Measurements from ENCODE around the gene KRTAP2-3.
"Not testable (repeated sequence)": the region's sequence is repeated elsewhere in the genome, so short reads cannot be mapped to it uniquely, and the experiment has no call there.

KRTAP2-3 gene, protein sequence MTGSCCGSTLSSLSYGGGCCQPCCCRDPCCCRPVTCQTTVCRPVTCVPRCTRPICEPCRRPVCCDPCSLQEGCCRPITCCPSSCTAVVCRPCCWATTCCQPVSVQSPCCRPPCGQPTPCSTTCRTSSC

DNA sequence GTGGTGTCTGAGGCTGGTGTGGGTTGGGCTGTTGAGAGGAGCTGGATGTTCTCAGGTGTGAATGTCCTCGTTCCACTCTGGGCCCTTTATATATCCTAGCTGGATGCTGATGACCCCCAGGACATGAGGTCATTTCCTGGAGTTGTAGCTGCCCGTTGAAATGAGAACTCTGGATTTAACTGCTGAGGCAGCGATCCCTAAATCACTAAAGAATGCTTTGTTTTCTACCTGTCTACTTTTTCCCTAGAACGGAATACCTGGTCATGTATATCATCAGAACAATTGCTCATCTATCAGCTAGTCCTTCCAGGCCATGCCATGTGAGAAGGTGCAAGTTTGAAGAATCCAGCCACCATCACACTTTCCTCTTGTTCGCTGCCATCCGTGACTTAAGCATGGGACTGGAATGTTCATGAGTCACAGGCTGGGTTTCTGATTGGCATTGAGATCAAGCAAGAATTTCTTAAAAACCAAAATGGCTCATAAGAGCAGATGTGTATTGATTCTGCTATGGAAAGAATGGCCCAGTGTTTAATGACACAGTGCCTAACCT lies at the start of gene KRTAP2-3:
TSS of gene KRTAP2-3 (minus strand) at position 63 of the 553 bp plus-strand sequence. CDS start 64 bp downstream, outside the sequence.
- Histone ChIP-seq H3K4me3 (ENCODE audit: low read length in 2 of 2) (no peak within 1 kb of the TSS), H3K36me3 (ENCODE audit: control insufficient read depth in 2 of 2, insufficient read depth in 2 of 2, low read length in 2 of 2) (no peaks in the 10 kb centered on the region), H3K9ac (ENCODE audit: low read length in 2 of 2) (no peak within 1 kb of the TSS), H3K9me3 (ENCODE audit: control insufficient read depth in 2 of 2, low read length in 2 of 2) (peaks cover 0 to 3% of the 10 kb centered on the region in 2 donors), H3K4me1 (ENCODE audit: control insufficient read depth, insufficient read depth, low read length) (no peaks in the 10 kb centered on the region), H3K27me3 (ENCODE audit: control insufficient read depth in 1 of 2, insufficient read depth in 2 of 2, low read length in 2 of 2) (peaks cover 0 to 2% of the 10 kb centered on the region in 2 donors), H3K27ac (ENCODE audit: low read length) (no peak within 1 kb of the TSS)

DNA sequence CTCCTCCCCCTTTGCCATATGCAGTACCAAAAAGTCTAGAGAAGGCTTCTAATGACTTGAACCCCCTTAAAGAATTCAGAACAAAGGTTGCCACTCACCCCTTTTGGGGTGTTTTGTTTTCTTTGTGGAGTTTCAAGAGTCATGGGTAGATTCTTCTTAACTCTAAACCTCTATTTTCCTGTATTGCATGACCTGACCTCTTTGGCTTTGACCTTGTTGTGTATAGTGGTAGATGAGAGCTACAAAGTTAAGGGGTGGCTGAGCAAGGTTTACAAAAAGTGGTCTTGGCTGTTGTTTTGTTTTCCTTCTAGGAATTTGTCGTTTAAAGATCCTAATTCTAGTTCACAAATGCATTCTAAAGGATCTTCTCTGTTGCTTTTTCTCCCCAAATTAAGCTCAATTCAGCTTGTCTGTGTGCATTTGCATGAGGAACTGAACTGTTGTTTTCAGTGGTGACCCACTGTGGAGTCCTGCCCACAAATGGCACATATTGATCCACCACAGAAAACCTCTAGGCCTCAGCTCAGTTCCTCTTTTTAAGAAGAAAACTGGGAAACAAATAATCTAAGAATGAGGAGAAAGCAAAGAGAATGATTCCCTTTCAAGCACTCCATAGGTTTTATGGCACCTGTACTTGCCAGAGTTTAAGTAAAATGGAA lies 48.9 kb upstream of the KRTAP2-3 start:
- H3K36me3 ChIP-seq (ENCODE audit: control insufficient read depth in 2 of 2, insufficient read depth in 2 of 2, low read length in 2 of 2); H3K27me3 ChIP-seq (ENCODE audit: control insufficient read depth in 1 of 2, insufficient read depth in 2 of 2, low read length in 2 of 2); H3K4me1 ChIP-seq (ENCODE audit: control insufficient read depth, insufficient read depth, low read length); H3K9ac ChIP-seq (ENCODE audit: low read length in 2 of 2); H3K27ac ChIP-seq (ENCODE audit: low read length); H3K9me3 ChIP-seq (ENCODE audit: control insufficient read depth in 2 of 2, low read length in 2 of 2); H3K4me3 ChIP-seq (ENCODE audit: low read length in 2 of 2): not testable (repeated sequence)

DNA sequence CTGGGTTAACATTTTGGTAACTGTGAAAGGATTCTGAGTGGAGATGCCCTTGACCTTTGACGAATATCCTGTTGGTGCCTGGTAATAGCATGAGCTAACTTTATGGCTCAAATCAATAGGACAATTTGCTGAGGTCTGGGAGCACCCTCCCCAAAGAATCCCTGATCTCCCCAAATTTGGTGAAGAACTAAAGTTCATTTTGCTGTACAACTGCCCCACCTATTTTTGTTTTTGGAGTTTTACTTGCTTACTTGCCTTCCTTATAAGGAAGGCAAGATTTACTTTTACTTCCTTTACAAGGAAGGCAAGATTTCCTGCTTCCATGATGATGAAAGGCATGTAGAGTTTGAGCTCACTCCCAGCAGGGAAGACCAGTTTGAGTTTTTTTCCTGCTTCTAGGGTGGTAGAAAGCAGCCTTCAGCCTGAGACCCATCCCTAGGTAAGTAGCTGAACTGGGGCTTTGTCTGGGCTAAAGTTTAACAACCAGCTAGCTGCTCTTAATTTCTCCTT lies 48.1 kb upstream of the KRTAP2-3 start:
- Histone ChIP-seq H3K27ac (ENCODE audit: low read length) (no peak overlapping the region), H3K4me1 (ENCODE audit: control insufficient read depth, insufficient read depth, low read length) (no peaks in the 10 kb centered on the region), H3K9me3 (ENCODE audit: control insufficient read depth in 2 of 2, low read length in 2 of 2) (no peaks in the 10 kb centered on the region), H3K9ac (ENCODE audit: low read length in 2 of 2) (no peak overlapping the region), H3K36me3 (ENCODE audit: control insufficient read depth in 2 of 2, insufficient read depth in 2 of 2, low read length in 2 of 2) (no peaks in the 10 kb centered on the region), H3K4me3 (ENCODE audit: low read length in 2 of 2) (no peak overlapping the region), H3K27me3 (ENCODE audit: control insufficient read depth in 1 of 2, insufficient read depth in 2 of 2, low read length in 2 of 2) (no peaks in the 10 kb centered on the region)

DNA sequence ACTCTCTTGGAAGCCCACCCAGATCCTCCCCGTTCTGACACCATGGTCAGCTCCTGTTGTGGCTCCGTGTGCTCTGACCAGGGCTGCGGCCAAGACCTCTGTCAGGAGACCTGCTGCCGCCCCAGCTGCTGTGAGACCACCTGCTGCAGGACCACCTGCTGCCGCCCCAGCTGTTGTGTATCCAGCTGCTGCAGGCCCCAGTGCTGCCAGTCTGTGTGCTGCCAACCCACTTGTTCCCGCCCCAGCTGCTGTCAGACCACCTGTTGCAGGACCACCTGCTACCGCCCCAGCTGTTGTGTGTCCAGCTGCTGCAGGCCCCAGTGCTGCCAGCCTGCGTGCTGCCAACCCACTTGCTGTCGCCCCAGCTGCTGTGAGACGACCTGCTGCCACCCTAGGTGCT lies 45.4 kb upstream of the KRTAP2-3 start, which contains the start of gene KRTAP4-9:
TSS of gene KRTAP4-9 (plus strand) at position 43 of the 400 bp plus-strand sequence. CDS start at position 43, 0 bp downstream.
- H3K36me3 ChIP-seq (ENCODE audit: control insufficient read depth in 2 of 2, insufficient read depth in 2 of 2, low read length in 2 of 2); H3K9me3 ChIP-seq (ENCODE audit: control insufficient read depth in 2 of 2, low read length in 2 of 2): not testable (repeated sequence)

DNA sequence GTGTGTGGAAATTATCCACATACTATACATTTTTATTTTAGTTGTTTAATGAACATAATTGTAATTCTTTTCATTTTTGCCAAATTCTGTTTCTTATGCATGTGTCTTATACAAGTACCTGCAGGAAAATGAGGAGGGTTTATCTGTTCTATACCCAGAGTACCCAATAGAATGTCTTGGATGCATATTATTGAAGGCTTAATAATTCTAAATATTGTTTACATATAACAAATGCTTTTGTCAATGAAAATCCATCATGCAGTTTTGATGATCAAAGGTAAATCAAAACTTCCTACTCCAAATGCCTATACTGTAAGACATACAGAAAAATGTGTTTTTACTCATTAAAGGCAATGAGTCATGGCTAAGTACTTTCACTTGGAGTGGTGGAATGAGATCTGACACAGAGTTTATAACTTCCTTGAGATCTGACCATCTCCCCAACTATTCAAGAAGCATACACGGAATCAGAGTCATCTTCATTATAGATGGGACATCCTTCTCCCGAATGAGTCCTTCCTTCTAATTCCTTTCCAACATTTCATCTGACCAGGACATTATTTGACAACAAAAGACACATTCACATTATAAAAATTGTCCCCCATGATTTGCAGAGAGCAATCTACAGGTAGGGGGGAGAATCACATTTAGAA lies 44.6 kb upstream of the KRTAP2-3 start:
- H3K9ac ChIP-seq (ENCODE audit: low read length in 2 of 2); H3K27me3 ChIP-seq (ENCODE audit: control insufficient read depth in 1 of 2, insufficient read depth in 2 of 2, low read length in 2 of 2); H3K9me3 ChIP-seq (ENCODE audit: control insufficient read depth in 2 of 2, low read length in 2 of 2); H3K4me1 ChIP-seq (ENCODE audit: control insufficient read depth, insufficient read depth, low read length); H3K36me3 ChIP-seq (ENCODE audit: control insufficient read depth in 2 of 2, insufficient read depth in 2 of 2, low read length in 2 of 2); H3K27ac ChIP-seq (ENCODE audit: low read length); H3K4me3 ChIP-seq (ENCODE audit: low read length in 2 of 2): not testable (repeated sequence)

More for the DNA sequence above, 45.4 kb upstream of the KRTAP2-3 start, which contains the start of gene KRTAP4-9:
- H3K4me1 ChIP-seq (ENCODE audit: control insufficient read depth, insufficient read depth, low read length); H3K27ac ChIP-seq (ENCODE audit: low read length); H3K27me3 ChIP-seq (ENCODE audit: control insufficient read depth in 1 of 2, insufficient read depth in 2 of 2, low read length in 2 of 2); H3K9ac ChIP-seq (ENCODE audit: low read length in 2 of 2); H3K4me3 ChIP-seq (ENCODE audit: low read length in 2 of 2): not testable (repeated sequence)

DNA sequence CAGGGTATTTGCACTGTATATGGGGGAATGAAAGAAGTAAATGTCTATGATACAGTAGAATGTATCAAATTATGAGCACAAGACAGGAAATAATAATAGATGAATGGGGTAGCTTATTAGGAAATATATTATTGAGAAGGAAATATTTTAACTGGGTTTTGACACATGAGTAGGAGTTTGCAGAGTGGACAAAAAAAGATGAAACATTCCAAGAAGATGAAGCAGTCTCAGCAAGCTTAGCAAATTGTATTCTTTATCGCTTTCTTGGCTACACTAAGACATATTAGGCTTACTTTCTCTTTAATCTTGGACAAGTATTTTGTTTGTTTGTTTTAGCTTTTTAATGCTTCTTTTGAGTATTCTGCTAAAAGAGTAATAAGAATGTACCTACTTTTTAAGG lies 44.0 kb upstream of the KRTAP2-3 start:
- no peaks in the 10 kb centered on the region for H3K4me1 ChIP-seq (ENCODE audit: control insufficient read depth, insufficient read depth, low read length)
- no peaks in the 10 kb centered on the region for H3K36me3 ChIP-seq (ENCODE audit: control insufficient read depth in 2 of 2, insufficient read depth in 2 of 2, low read length in 2 of 2)
- H3K27me3 ChIP-seq (ENCODE audit: control insufficient read depth in 1 of 2, insufficient read depth in 2 of 2, low read length in 2 of 2) = no peaks in the 10 kb centered on the region
- H3K4me3 ChIP-seq (ENCODE audit: low read length in 2 of 2) = no peak overlapping the region
- H3K9me3 ChIP-seq (ENCODE audit: control insufficient read depth in 2 of 2, low read length in 2 of 2) = no peaks in the 10 kb centered on the region
- no peak overlapping the region for H3K9ac ChIP-seq (ENCODE audit: low read length in 2 of 2)
- H3K27ac ChIP-seq (ENCODE audit: low read length) = no peak overlapping the region

DNA sequence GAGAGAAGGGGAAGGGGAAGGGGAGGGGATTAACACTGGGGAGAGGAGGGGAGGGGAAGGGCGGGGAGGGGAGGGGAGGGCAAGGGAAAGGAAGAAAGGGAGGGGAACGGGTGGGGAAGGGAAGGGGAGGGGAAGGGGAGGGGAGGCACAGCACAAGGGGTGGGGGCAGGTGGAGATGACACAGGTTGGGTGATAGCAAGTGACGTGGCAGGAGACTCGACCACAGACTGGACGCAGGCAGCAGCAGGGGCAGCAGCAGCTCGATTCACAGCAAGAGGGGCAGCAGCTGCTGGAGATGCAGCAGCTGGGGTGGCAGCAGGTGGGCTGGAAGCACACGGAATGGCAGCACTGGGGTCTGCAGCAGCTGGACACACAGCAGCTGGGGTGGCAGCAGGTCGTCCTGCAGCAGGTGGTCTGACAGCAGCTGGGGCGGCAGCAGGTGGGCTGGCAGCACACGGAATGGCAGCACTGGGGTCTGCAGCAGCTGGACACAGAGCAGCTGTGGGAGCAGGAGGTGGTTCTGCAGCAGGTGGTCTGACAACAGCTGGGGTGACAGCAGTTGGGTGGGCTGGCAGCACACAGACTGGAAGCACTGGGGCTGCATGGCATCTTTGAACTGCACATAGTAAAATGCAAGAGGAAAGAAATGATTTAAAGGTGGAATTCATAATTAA lies 41.8 kb upstream of the KRTAP2-3 start, which contains the start of gene KRTAP4-16:
TSS of gene KRTAP4-16 (minus strand) at position 624 of the 674 bp plus-strand sequence. CDS start at position 624, 0 bp downstream.
- Histone ChIP-seq H3K27me3 (ENCODE audit: control insufficient read depth in 1 of 2, insufficient read depth in 2 of 2, low read length in 2 of 2) (no peaks in the 10 kb centered on the region), H3K36me3 (ENCODE audit: control insufficient read depth in 2 of 2, insufficient read depth in 2 of 2, low read length in 2 of 2) (no peaks in the 10 kb centered on the region), H3K4me1 (ENCODE audit: control insufficient read depth, insufficient read depth, low read length) (no peaks in the 10 kb centered on the region), H3K4me3 (ENCODE audit: low read length in 2 of 2) (no peak within 1 kb of the TSS), H3K27ac (ENCODE audit: low read length) (no peak within 1 kb of the TSS), H3K9ac (ENCODE audit: low read length in 2 of 2) (no peak within 1 kb of the TSS), H3K9me3 (ENCODE audit: control insufficient read depth in 2 of 2, low read length in 2 of 2) (no peaks in the 10 kb centered on the region)

DNA sequence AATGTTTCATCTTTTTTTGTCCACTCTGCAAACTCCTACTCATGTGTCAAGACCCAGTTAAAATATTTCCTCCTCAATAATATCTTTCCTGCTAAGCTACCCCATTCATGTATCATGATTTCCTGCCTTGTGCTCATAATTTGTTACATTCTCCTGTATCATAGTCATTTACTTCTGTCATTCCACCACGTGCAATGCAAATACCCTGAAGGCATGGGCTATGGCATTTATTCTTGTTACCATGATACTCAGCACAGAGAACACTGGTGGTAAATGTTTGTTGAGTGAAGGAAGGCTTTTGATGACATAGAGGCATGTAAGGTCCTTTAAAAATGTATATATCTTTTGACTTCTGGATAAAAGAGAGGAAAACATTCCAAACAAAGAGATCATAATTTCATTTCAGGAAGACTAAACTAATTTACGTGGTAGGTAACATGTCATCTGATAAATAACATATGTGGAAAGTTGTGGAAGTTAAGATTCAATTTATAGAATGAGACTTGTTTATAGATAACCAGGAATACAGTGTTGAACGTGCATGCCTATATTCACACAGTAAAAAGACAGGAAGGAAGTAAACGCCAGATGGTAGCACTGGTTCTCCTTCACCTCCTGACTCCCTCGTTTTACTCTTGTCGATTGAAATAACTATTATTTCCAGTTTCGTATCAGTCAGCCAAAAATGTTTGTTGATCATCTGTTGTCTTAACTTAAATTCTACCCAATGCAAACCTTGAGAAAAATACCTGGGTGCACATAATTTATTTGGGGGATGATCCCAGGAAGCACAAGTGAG lies 40.0 kb upstream of the KRTAP2-3 start:
- not testable (repeated sequence) for H3K4me3 ChIP-seq (ENCODE audit: low read length in 2 of 2); H3K27me3 ChIP-seq (ENCODE audit: control insufficient read depth in 1 of 2, insufficient read depth in 2 of 2, low read length in 2 of 2); H3K36me3 ChIP-seq (ENCODE audit: control insufficient read depth in 2 of 2, insufficient read depth in 2 of 2, low read length in 2 of 2)

DNA sequence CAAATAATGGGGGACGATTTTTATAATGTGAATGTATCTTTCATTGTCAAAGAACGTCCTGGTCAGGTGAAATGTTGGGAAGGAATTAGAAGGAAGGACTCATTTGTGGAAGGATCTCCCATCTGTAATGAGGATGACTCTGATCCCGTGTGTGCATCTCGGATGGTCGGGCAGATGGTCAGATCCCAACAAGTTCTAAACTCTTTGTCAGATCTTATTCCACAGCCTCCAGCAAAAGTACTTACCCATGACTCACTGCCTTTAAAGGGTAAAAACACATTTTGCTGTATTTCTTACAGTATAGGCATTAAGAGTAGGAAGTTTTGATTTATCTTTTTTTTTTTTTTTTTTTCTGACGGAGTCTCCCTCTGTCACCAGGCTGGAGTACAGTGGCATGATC lies 38.6 kb upstream of the KRTAP2-3 start:
- H3K27ac ChIP-seq (ENCODE audit: low read length) = no peak overlapping the region
- H3K9ac ChIP-seq (ENCODE audit: low read length in 2 of 2) = no peak overlapping the region
- H3K9me3 ChIP-seq (ENCODE audit: control insufficient read depth in 2 of 2, low read length in 2 of 2) = no peaks in the 10 kb centered on the region
- no peaks in the 10 kb centered on the region for H3K4me1 ChIP-seq (ENCODE audit: control insufficient read depth, insufficient read depth, low read length)
- H3K27me3 ChIP-seq (ENCODE audit: control insufficient read depth in 1 of 2, insufficient read depth in 2 of 2, low read length in 2 of 2) = no peaks in the 10 kb centered on the region
- H3K4me3 ChIP-seq (ENCODE audit: low read length in 2 of 2) = no peak overlapping the region
- H3K36me3 ChIP-seq (ENCODE audit: control insufficient read depth in 2 of 2, insufficient read depth in 2 of 2, low read length in 2 of 2) = no peaks in the 10 kb centered on the region

More for the DNA sequence above, 40.0 kb upstream of the KRTAP2-3 start:
- not testable (repeated sequence) for H3K9ac ChIP-seq (ENCODE audit: low read length in 2 of 2); H3K27ac ChIP-seq (ENCODE audit: low read length); H3K4me1 ChIP-seq (ENCODE audit: control insufficient read depth, insufficient read depth, low read length); H3K9me3 ChIP-seq (ENCODE audit: control insufficient read depth in 2 of 2, low read length in 2 of 2)

DNA sequence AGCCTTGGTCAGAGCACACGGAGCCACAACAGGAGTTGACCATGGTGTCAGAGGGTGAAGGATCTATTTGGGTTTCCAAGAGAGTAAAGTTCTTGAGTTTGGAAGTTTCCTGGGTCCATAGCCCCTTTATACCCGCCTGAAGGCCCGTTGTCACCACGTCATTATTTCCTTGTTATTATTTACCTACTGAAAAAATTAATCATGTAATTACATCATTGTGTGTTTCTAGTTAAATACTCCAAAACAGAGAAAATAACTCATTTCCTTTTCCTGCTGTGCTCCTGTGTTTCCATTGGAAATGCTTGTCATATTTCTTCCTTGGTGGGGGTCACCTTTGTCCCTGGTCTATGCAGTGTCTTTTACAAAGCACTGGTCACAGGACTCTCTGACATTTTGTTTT lies 38.1 kb upstream of the KRTAP2-3 start, which contains the start of gene KRTAP4-8:
TSS of gene KRTAP4-8 (minus strand) at position 101 of the 400 bp plus-strand sequence. CDS start at position 43, 58 bp downstream.
- Histone ChIP-seq H3K9ac (ENCODE audit: low read length in 2 of 2) (no peak within 1 kb of the TSS), H3K4me1 (ENCODE audit: control insufficient read depth, insufficient read depth, low read length) (no peaks in the 10 kb centered on the region), H3K36me3 (ENCODE audit: control insufficient read depth in 2 of 2, insufficient read depth in 2 of 2, low read length in 2 of 2) (no peaks in the 10 kb centered on the region), H3K9me3 (ENCODE audit: control insufficient read depth in 2 of 2, low read length in 2 of 2) (no peaks in the 10 kb centered on the region), H3K27me3 (ENCODE audit: control insufficient read depth in 1 of 2, insufficient read depth in 2 of 2, low read length in 2 of 2) (no peaks in the 10 kb centered on the region), H3K27ac (ENCODE audit: low read length) (no peak within 1 kb of the TSS), H3K4me3 (ENCODE audit: low read length in 2 of 2) (no peak within 1 kb of the TSS)
